Muscle layer of colon (tissue), 2 donors: Measurements from ENCODE around the gene RAPGEF2.
"Not testable (repeated sequence)": the region's sequence is repeated elsewhere in the genome, so short reads cannot be mapped to it uniquely, and the experiment has no call there.

Experiments used
- H3K27ac ChIP-seq: one replicate; pipeline ENCODE4 v1.7.0; 2013; ENCODE audit warnings: low read depth, mild to moderate bottlenecking, low read length, moderate library complexity
- H3K27me3 ChIP-seq, 2 donors: one replicate each; pipeline ENCODE4 v1.7.0; 2013; ENCODE audit warnings: low read length in 2 of 2, mild to moderate bottlenecking in 2 of 2; ENCODE audit not compliant: insufficient read depth in 2 of 2, control insufficient read depth in 1 of 2
- H3K36me3 ChIP-seq: one replicate; pipeline ENCODE4 v1.7.0; 2013; ENCODE audit warnings: mild to moderate bottlenecking, low read length; ENCODE audit not compliant: insufficient read depth
- H3K4me1 ChIP-seq: one replicate; pipeline ENCODE4 v1.7.0; 2013; ENCODE audit warnings: mild to moderate bottlenecking, low read length; ENCODE audit not compliant: insufficient read depth
- H3K4me3 ChIP-seq, 2 donors: one replicate each; pipeline ENCODE4 v1.7.0; 2013; ENCODE audit warnings: low read length in 2 of 2, low read depth in 1 of 2, mild to moderate bottlenecking in 1 of 2, moderate library complexity in 1 of 2
- H3K9ac ChIP-seq: one replicate; pipeline ENCODE4 v1.7.0; 2013; ENCODE audit warnings: low read length
- H3K9me3 ChIP-seq: one replicate; pipeline ENCODE4 v1.7.0; 2013; ENCODE audit warnings: mild to moderate bottlenecking, low read length
- donor health status: abdominal sarcoma.
- donor health status: Adenocarcinoma of cecum.

Gene RAPGEF2

GRCh38 chr4:159250751-159251325 lies 148.0 kb downstream of the RAPGEF2 start:
- H3K27ac ChIP-seq = no peak overlapping the region
- no peaks in the 10 kb centered on the region for H3K36me3 ChIP-seq
- no peaks in the 10 kb centered on the region for H3K9me3 ChIP-seq
- peaks cover 12% of the 10 kb centered on the region for H3K4me1 ChIP-seq
- no peaks in the 10 kb centered on the region for H3K27me3 ChIP-seq
- no peak overlapping the region for H3K4me3 ChIP-seq
- H3K9ac ChIP-seq = no peak overlapping the region

GRCh38 chr4:159251580-159251979 lies 148.7 kb downstream of the RAPGEF2 start:
- not testable (repeated sequence) for H3K27me3 ChIP-seq, H3K9ac ChIP-seq, H3K36me3 ChIP-seq, H3K9me3 ChIP-seq, H3K4me3 ChIP-seq, H3K27ac ChIP-seq
- peaks cover 12% of the 10 kb centered on the region for H3K4me1 ChIP-seq

- H3K4me1 ChIP-seq = peaks cover 12% of the 10 kb centered on the region
- no peaks in the 10 kb centered on the region for H3K27me3 ChIP-seq
- H3K27ac ChIP-seq = no peak overlapping the region
- no peaks in the 10 kb centered on the region for H3K9me3 ChIP-seq
- no peak overlapping the region for H3K4me3 ChIP-seq
- H3K9ac ChIP-seq = no peak overlapping the region
- no peaks in the 10 kb centered on the region for H3K36me3 ChIP-seq
Measured at GRCh38 chr4:159252491-159252890, 149.6 kb downstream of the RAPGEF2 start.

GRCh38 chr4:159256037-159256436 lies 153.2 kb downstream of the RAPGEF2 start:
- Histone ChIP-seq H3K9ac (no peak overlapping the region), H3K36me3 (no peaks in the 10 kb centered on the region), H3K9me3 (no peaks in the 10 kb centered on the region), H3K4me1 (no peaks in the 10 kb centered on the region), H3K27me3 (no peaks in the 10 kb centered on the region), H3K4me3 (no peak overlapping the region), H3K27ac (no peak overlapping the region)

- H3K9me3 ChIP-seq = no peaks in the 10 kb centered on the region
- H3K9ac ChIP-seq = no peak overlapping the region
- no peaks in the 10 kb centered on the region for H3K27me3 ChIP-seq
- no peak overlapping the region for H3K27ac ChIP-seq
- no peak overlapping the region for H3K4me3 ChIP-seq
- no peaks in the 10 kb centered on the region for H3K36me3 ChIP-seq
- H3K4me1 ChIP-seq = no peaks in the 10 kb centered on the region
Measured at GRCh38 chr4:159258889-159259560, 156.1 kb downstream of the RAPGEF2 start.

- Histone ChIP-seq H3K36me3 (no peaks in the 10 kb centered on the region), H3K27me3 (no peaks in the 10 kb centered on the region), H3K4me1 (peaks cover 12% of the 10 kb centered on the region), H3K4me3 (no peak overlapping the region), H3K27ac (no peak overlapping the region), H3K9me3 (no peaks in the 10 kb centered on the region), H3K9ac (no peak overlapping the region)
Measured at GRCh38 chr4:159264057-159264456, 161.2 kb downstream of the RAPGEF2 start.

- H3K27ac ChIP-seq = no peak overlapping the region
- peak overlapping the region in 1 of 2 donors; percentile 20 for H3K4me3 ChIP-seq
- H3K9me3 ChIP-seq = no peaks in the 10 kb centered on the region
- H3K36me3 ChIP-seq = no peaks in the 10 kb centered on the region
- H3K27me3 ChIP-seq = no peaks in the 10 kb centered on the region
- peaks cover 18% of the 10 kb centered on the region for H3K4me1 ChIP-seq
- no peak overlapping the region for H3K9ac ChIP-seq
Measured at GRCh38 chr4:159266981-159267868, 164.3 kb downstream of the RAPGEF2 start.

GRCh38 chr4:159267869-159268285 lies 165.0 kb downstream of the RAPGEF2 start:
- Histone ChIP-seq H3K4me1 (peaks cover 25% of the 10 kb centered on the region), H3K4me3 (no peak overlapping the region), H3K27me3 (no peaks in the 10 kb centered on the region), H3K9me3 (no peaks in the 10 kb centered on the region), H3K9ac (no peak overlapping the region), H3K27ac (no peak overlapping the region), H3K36me3 (no peaks in the 10 kb centered on the region)

- Histone ChIP-seq H3K4me3 (no peak overlapping the region), H3K9me3 (no peaks in the 10 kb centered on the region), H3K27me3 (no peaks in the 10 kb centered on the region), H3K4me1 (peaks cover 29% of the 10 kb centered on the region), H3K27ac (no peak overlapping the region), H3K36me3 (no peaks in the 10 kb centered on the region), H3K9ac (no peak overlapping the region)
Measured at GRCh38 chr4:159268607-159269006, 165.7 kb downstream of the RAPGEF2 start.

- Histone ChIP-seq H3K36me3 (no peaks in the 10 kb centered on the region), H3K4me1 (peaks cover 29% of the 10 kb centered on the region), H3K27ac (no peak overlapping the region), H3K27me3 (no peaks in the 10 kb centered on the region), H3K9ac (no peak overlapping the region), H3K9me3 (no peaks in the 10 kb centered on the region), H3K4me3 (no peak overlapping the region)
Measured at GRCh38 chr4:159269116-159269515, 166.2 kb downstream of the RAPGEF2 start.

GRCh38 chr4:159269956-159270355 lies 167.1 kb downstream of the RAPGEF2 start:
- Histone ChIP-seq H3K27ac (no peak overlapping the region), H3K4me3 (no peak overlapping the region)

More at GRCh38 chr4:159269956-159270355, 167.1 kb downstream of the RAPGEF2 start:
- Histone ChIP-seq H3K27me3 (no peaks in the 10 kb centered on the region), H3K36me3 (no peaks in the 10 kb centered on the region), H3K9me3 (no peaks in the 10 kb centered on the region), H3K9ac (no peak overlapping the region), H3K4me1 (peaks cover 29% of the 10 kb centered on the region)
